A673 (cell line): Measurements from ENCODE around the gene ZNF670. TPM values are rescaled to one million over a fixed set of nuclear protein-coding genes. Genes with fewer than 3 reads are reported as not detected.

ENCODE experiments used
- BruUV-seq: library from RNA; stranded (reverse); fragments of 400-500 nt; replicated peaks from 2 replicates; lab custom pipeline; 2021; lab: Mats Ljungman, UMichigan
- CTCF ChIA-PET: fragments of 300-600 bp; sonication (Branson Sonifier 250); formaldehyde crosslinking; loops from one replicate; lab custom pipeline; 2022; ENCODE audit warnings: antibody characterized with exemption; lab: Charles Lee
- POLR2A ChIA-PET: fragments of 300-600 bp; sonication (Branson Sonifier 250); formaldehyde crosslinking; loops from one replicate; lab custom pipeline; 2022; ENCODE audit warnings: antibody characterized with exemption; ENCODE audit not compliant: low non-redundant PET; lab: Charles Lee
- DNase-seq: peaks from one replicate; pipeline ENCODE4 v3.0.0-alpha.2; 2015; ENCODE audit warnings: low spot score
- H3K27ac ChIP-seq: fragments of 200-600 bp; sonication (generic); 2 replicates; pipeline ENCODE4 v1.5.1; 2016; ENCODE audit warnings: mixed run types, low read depth, mild to moderate bottlenecking, mixed read lengths, antibody characterized with exemption, low read length; ENCODE audit not compliant: poor library complexity, severe bottlenecking
- H3K27me3 ChIP-seq: fragments of 200-600 bp; sonication (generic); replicated peaks from 2 replicates; pipeline ENCODE4 v1.6.1; 2017; ENCODE audit warnings: mixed run types, low read depth, mild to moderate bottlenecking, mixed read lengths, antibody characterized with exemption, low read length; ENCODE audit not compliant: insufficient read depth, poor library complexity
- H3K36me3 ChIP-seq: fragments of 200-600 bp; sonication (generic); 2 replicates; pipeline ENCODE4 v1.6.1; 2016; ENCODE audit warnings: mixed run types, mild to moderate bottlenecking, mixed read lengths, antibody characterized with exemption, low read length; ENCODE audit not compliant: insufficient read depth, poor library complexity, severe bottlenecking
- H3K4me1 ChIP-seq: fragments of 200-600 bp; sonication (generic); 2 replicates; pipeline ENCODE4 v1.6.1; 2017; ENCODE audit warnings: mixed run types, mild to moderate bottlenecking, mixed read lengths, antibody characterized with exemption, low read length; ENCODE audit not compliant: insufficient read depth, poor library complexity, severe bottlenecking
- H3K4me3 ChIP-seq: fragments of 200-600 bp; sonication (generic); 2 replicates; pipeline ENCODE4 v1.5.1; 2016; ENCODE audit warnings: low read depth, mixed run types, mild to moderate bottlenecking, mixed read lengths, low read length; ENCODE audit not compliant: poor library complexity, severe bottlenecking
- H3K9me3 ChIP-seq: fragments of 200-600 bp; sonication (generic); 2 replicates; pipeline ENCODE4 v1.6.1; 2016; ENCODE audit warnings: mixed run types, low read depth, mild to moderate bottlenecking, mixed read lengths, antibody characterized with exemption, low read length; ENCODE audit not compliant: poor library complexity, severe bottlenecking
- EZH2 ChIP-seq: fragments of 200-600 bp; sonication (generic); IDR thresholded peaks from 2 replicates; pipeline ENCODE4 v1.6.1; 2017; ENCODE audit warnings: borderline replicate concordance, low read depth, mild to moderate bottlenecking, mixed read lengths, antibody characterized with exemption, low read length; ENCODE audit not compliant: poor library complexity, severe bottlenecking
- intact Hi-C: fragments of 100-400 bp; cut with micrococcal nuclease; formaldehyde crosslinking; loops from one replicate; pipeline ENCODE4 v1.10.0; 2022; ENCODE audit not compliant: unreplicated experiment
- total RNA-seq: library from RNA; stranded (reverse); gene quantifications from 2 replicates; pipeline ENCODE4 v1.2.3, GENCODE V29; 2021
- TF ChIP-seq, protein P1 (sequence below): fragments of 300-800, 200-600 bp; sonication (generic); conservative IDR thresholded peaks from 2 replicates; pipeline ENCODE4 v1.5.1; 2017; ENCODE audit warnings: low read depth, mild to moderate bottlenecking, antibody characterized with exemption, low read length, moderate library complexity, mixed read lengths

ZNF670 gene
- total RNA-seq, 1 experiment from 2014 or later = 5.9 TPM

DNA sequence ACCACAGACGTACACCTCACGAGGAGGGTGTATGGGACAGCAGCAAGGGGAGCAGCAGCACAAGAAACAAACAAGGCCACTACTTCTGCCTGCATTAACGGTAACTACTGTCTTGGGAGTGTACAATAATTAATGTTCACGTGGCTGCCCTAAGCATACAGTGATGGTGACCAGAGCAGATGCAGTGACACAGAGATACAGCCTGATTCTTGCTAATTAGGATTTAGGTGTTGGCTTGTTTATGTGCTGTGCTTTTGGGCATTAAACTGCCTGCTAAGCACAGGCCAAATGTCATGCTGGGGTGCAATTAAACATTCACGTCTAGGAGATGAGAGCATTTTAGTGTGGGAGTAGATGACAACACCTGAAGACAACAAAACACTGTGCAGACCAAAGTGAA lies 18.3 kb upstream of the ZNF670 start:
- no peaks in the 10 kb centered on the region for H3K27me3 ChIP-seq
- H3K36me3 ChIP-seq = peaks cover 38% of the 10 kb centered on the region
- no peaks in the 10 kb centered on the region for H3K4me1 ChIP-seq
- TF ChIP-seq, protein P1, sequence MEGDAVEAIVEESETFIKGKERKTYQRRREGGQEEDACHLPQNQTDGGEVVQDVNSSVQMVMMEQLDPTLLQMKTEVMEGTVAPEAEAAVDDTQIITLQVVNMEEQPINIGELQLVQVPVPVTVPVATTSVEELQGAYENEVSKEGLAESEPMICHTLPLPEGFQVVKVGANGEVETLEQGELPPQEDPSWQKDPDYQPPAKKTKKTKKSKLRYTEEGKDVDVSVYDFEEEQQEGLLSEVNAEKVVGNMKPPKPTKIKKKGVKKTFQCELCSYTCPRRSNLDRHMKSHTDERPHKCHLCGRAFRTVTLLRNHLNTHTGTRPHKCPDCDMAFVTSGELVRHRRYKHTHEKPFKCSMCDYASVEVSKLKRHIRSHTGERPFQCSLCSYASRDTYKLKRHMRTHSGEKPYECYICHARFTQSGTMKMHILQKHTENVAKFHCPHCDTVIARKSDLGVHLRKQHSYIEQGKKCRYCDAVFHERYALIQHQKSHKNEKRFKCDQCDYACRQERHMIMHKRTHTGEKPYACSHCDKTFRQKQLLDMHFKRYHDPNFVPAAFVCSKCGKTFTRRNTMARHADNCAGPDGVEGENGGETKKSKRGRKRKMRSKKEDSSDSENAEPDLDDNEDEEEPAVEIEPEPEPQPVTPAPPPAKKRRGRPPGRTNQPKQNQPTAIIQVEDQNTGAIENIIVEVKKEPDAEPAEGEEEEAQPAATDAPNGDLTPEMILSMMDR = no peak
- TF ChIP-seq EZH2 = no peak
- ChIA-PET CTCF (no interaction called here), POLR2A (no interaction called here)
- H3K9me3 ChIP-seq = peaks cover 26% of the 10 kb centered on the region
- no peak overlapping the region for H3K27ac ChIP-seq
- DNase-seq = no peak
- no peak overlapping the region for H3K4me3 ChIP-seq
- intact Hi-C loops = no loop called here
- no TSS peak for BruUV-seq

DNA sequence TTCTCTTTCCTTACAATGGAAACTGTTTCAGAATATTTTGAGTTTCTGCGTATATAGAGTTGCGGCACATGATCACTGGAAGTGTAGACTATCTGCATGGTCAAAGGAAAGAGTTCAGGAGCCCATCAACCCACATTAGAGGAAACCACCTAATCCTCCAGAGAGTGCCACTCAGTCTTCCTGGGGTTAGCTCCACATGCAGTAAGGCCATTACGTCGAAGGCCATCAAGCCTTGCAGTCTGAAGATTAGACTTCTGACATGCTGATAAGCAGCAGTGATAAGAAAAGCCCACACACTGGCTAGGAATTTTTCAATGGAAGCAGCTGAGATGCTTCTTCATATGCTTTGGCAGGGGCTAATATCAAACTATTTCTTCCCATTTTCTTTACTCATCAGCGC lies 17.9 kb upstream of the ZNF670 start:
- POLR2A ChIA-PET = no interaction called here

DNA sequence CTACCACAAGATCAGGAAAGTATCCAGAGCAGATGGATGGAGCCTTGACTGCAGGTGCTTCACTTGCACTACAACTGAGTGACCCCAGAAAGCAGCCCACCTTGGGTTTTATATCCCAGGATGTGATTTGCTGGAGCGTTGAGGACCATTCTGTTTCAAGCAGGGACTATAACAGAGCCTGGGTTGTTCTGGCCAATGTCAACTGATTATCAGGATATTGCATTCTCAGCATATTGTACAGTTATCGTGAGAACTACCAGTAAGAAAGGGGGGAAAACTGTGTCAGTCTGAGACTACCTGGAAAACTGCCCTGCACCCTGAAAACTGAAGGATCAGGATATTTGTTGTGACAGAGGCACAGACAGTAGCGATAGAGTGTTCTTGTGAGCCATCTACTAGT lies 17.5 kb upstream of the ZNF670 start:
- H3K36me3 ChIP-seq = peaks cover 30% of the 10 kb centered on the region
- DNase-seq = no peak
- CTCF ChIA-PET = no interaction called here
- intact Hi-C loops = no loop called here
- no peak overlapping the region for H3K27ac ChIP-seq
- H3K4me3 ChIP-seq = no peak overlapping the region
- no peak for TF ChIP-seq EZH2
- TF ChIP-seq, protein P1 = no peak
- H3K9me3 ChIP-seq = peaks cover 18% of the 10 kb centered on the region
- POLR2A ChIA-PET = no interaction called here
- no TSS peak for BruUV-seq
- H3K27me3 ChIP-seq = no peaks in the 10 kb centered on the region
- H3K4me1 ChIP-seq = no peaks in the 10 kb centered on the region

More for the DNA sequence above, 17.9 kb upstream of the ZNF670 start:
- Histone ChIP-seq H3K4me1 (no peaks in the 10 kb centered on the region), H3K27ac (no peak overlapping the region), H3K4me3 (no peak overlapping the region), H3K36me3 (peaks cover 34% of the 10 kb centered on the region), H3K9me3 (peaks cover 22% of the 10 kb centered on the region), H3K27me3 (no peaks in the 10 kb centered on the region)
- no peak for DNase-seq
- BruUV-seq = no TSS peak
- intact Hi-C loops = no loop called here
- CTCF ChIA-PET = no interaction called here
- no peak for TF ChIP-seq EZH2
- TF ChIP-seq, protein P1 = no peak
